GM23338 (cell line): ENCODE data around the gene ATP8A2. TPM values are rescaled to one million over a fixed set of nuclear protein-coding genes. Genes with fewer than 3 reads are reported as not detected.

Source experiments
- ATAC-seq: fragments of 200-7000 bp; cut with Tn5 transposase; 3 replicates; pipeline ENCODE4 v1.9.1; 2020
- DNase-seq: peaks from one replicate; pipeline ENCODE4 v3.0.0-alpha.2; 2015; ENCODE audit warnings: low spot score
- H2AFZ ChIP-seq: fragments of 200-600 bp; sonication (generic); 2 replicates; pipeline ENCODE4 v1.8.0; 2016; ENCODE audit warnings: antibody characterized with exemption, mild to moderate bottlenecking, moderate library complexity
- H3F3A ChIP-seq: fragments of 200-600 bp; sonication (generic); replicated peaks from 2 replicates; pipeline ENCODE4 v1.8.0; 2017; ENCODE audit warnings: antibody characterized with exemption, mixed run types, low read depth
- H3K27ac ChIP-seq: fragments of 200-600 bp; sonication (generic); 2 replicates; pipeline ENCODE4 v1.6.1; 2016; ENCODE audit warnings: low read depth
- H3K27me3 ChIP-seq: fragments of 200-600 bp; sonication (generic); 2 replicates; pipeline ENCODE4 v1.8.0; 2016; ENCODE audit warnings: mild to moderate bottlenecking, mixed run types, moderate library complexity; ENCODE audit not compliant: insufficient read depth
- H3K36me3 ChIP-seq: fragments of 200-600 bp; sonication (generic); 2 replicates; pipeline ENCODE4 v1.8.0; 2016; ENCODE audit warnings: mild to moderate bottlenecking; ENCODE audit not compliant: insufficient read depth
- H3K4me1 ChIP-seq: fragments of 200-600 bp; sonication (generic); 2 replicates; pipeline ENCODE4 v1.8.0; 2016; ENCODE audit warnings: mild to moderate bottlenecking, moderate library complexity; ENCODE audit not compliant: insufficient read depth
- H3K4me2 ChIP-seq: fragments of 200-600 bp; sonication (generic); 2 replicates; pipeline ENCODE4 v1.7.1; 2017; ENCODE audit warnings: mixed run types
- H3K4me3 ChIP-seq: fragments of 200-600 bp; sonication (generic); 2 replicates; pipeline ENCODE4 v1.6.1; 2016; ENCODE audit warnings: mixed run types
- H3K79me2 ChIP-seq: fragments of 200-600 bp; sonication (generic); replicated peaks from 2 replicates; pipeline ENCODE4 v1.8.0; 2017; ENCODE audit warnings: mild to moderate bottlenecking; ENCODE audit not compliant: insufficient read depth
- H3K9me2 ChIP-seq: fragments of 200-600 bp; sonication (generic); 2 replicates; pipeline ENCODE4 v1.8.0; 2017; ENCODE audit not compliant: insufficient read depth
- H4K20me1 ChIP-seq: fragments of 200-600 bp; sonication (generic); replicated peaks from 2 replicates; pipeline ENCODE4 v1.8.0; 2017; ENCODE audit warnings: mild to moderate bottlenecking; ENCODE audit not compliant: insufficient read depth
- H3K27ac Mint-ChIP-seq: 2 replicates; pipeline ENCODE4 v1.8.0; 2020; ENCODE audit warnings: inconsistent platforms, mild to moderate bottlenecking, moderate library complexity, mixed read lengths
- H3K27me3 Mint-ChIP-seq: 3 replicates; pipeline ENCODE4 v1.8.0; 2022; ENCODE audit warnings: low read depth, mild to moderate bottlenecking, moderate library complexity, mixed read lengths, inconsistent platforms; ENCODE audit not compliant: insufficient read depth, poor library complexity
- H3K36me3 Mint-ChIP-seq: 3 replicates; pipeline ENCODE4 v1.8.0; 2021; ENCODE audit warnings: low read depth, mild to moderate bottlenecking, inconsistent platforms, moderate library complexity, mixed read lengths
- H3K4me1 Mint-ChIP-seq: 3 replicates; pipeline ENCODE4 v1.8.0; 2020; ENCODE audit warnings: mild to moderate bottlenecking, inconsistent platforms, mixed read lengths
- H3K4me3 Mint-ChIP-seq: 3 replicates; pipeline ENCODE4 v1.8.0; 2021; ENCODE audit warnings: moderate library complexity, mild to moderate bottlenecking, inconsistent platforms, mixed read lengths
- H3K9me3 Mint-ChIP-seq: 3 replicates; pipeline ENCODE4 v1.8.0; 2020; ENCODE audit warnings: moderate library complexity, mild to moderate bottlenecking, inconsistent platforms, mixed read lengths
- CREB1 ChIP-seq: fragments of 250-450 bp; sonication (Bioruptor Pico); IDR thresholded peaks from 2 replicates; pipeline ENCODE4 v1.5.0; 2020; ENCODE audit warnings: low read depth, mild to moderate bottlenecking, moderate library complexity
- EZH2 ChIP-seq: fragments of 200-600 bp; sonication (generic); IDR thresholded peaks from one replicate; pipeline ENCODE4 v1.8.0; 2017; ENCODE audit warnings: antibody characterized with exemption, mild to moderate bottlenecking, low read depth; ENCODE audit not compliant: unreplicated experiment
- EZH2phosphoT487 ChIP-seq: fragments of 200-600 bp; sonication (generic); IDR thresholded peaks from one replicate; pipeline ENCODE4 v1.8.1; 2018; ENCODE audit warnings: antibody characterized with exemption; ENCODE audit not compliant: unreplicated experiment
- JUNB ChIP-seq: IDR thresholded peaks from one replicate; pipeline ENCODE4 v1.6.1; 2016; ENCODE audit warnings: antibody characterized with exemption; ENCODE audit not compliant: unreplicated experiment
- NANOG ChIP-seq: IDR thresholded peaks from 2 replicates; pipeline ENCODE4 v1.6.1; 2016; ENCODE audit warnings: antibody characterized with exemption, borderline replicate concordance
- POLR2AphosphoS5 ChIP-seq: IDR thresholded peaks from 2 replicates; pipeline ENCODE4 v1.6.1; 2016; ENCODE audit warnings: antibody characterized with exemption, low read depth
- STAT1 ChIP-seq: IDR thresholded peaks from one replicate; pipeline ENCODE4 v1.6.1; 2016; ENCODE audit warnings: antibody characterized with exemption; ENCODE audit not compliant: unreplicated experiment
- ZNF114 ChIP-seq: fragments of 250-450 bp; sonication (Bioruptor Pico); IDR thresholded peaks from 2 replicates; pipeline ENCODE4 v1.5.0; 2020; ENCODE audit warnings: mild to moderate bottlenecking, moderate library complexity
- ZNF331 ChIP-seq: fragments of 250-450 bp; sonication (Bioruptor Pico); IDR thresholded peaks from 2 replicates; pipeline ENCODE4 v1.5.0; 2020; ENCODE audit warnings: low read depth, mild to moderate bottlenecking, moderate library complexity
- polyA plus RNA-seq: library from polyadenylated mRNA; unstranded; fragments of >200 nt; fragmentation: Nextera tagmentation; extraction: Ambion mirVana; gene quantifications from 2 replicates; pipeline ENCODE4 v1.2.1, GENCODE V29; 2016
- total RNA-seq: library from RNA; depleted of rRNA; stranded (reverse); fragments of >200 nt; shearing (Covaris generic); gene quantifications from 2 replicates; pipeline ENCODE4 v1.2.3, GENCODE V29; 2014
- TF ChIP-seq, protein P1 (sequence below): IDR thresholded peaks from one replicate; pipeline ENCODE4 v1.6.1; 2018; ENCODE audit warnings: antibody characterized with exemption; ENCODE audit not compliant: unreplicated experiment
- TF ChIP-seq, protein P2 (sequence below): fragments of 250-450 bp; sonication (Bioruptor Pico); IDR thresholded peaks from 2 replicates; pipeline ENCODE4 v1.5.0; 2020; ENCODE audit warnings: mild to moderate bottlenecking, moderate library complexity
- TF ChIP-seq, protein P3 (sequence below): IDR thresholded peaks from 2 replicates; pipeline ENCODE4 v1.6.1; 2016; ENCODE audit warnings: antibody characterized with exemption
- TF ChIP-seq, protein P4 (sequence below), 2 experiments: fragments of 200-600 bp in 1 of 2; sonication (generic) in 1 of 2; conservative IDR thresholded peaks; 2 replicates each; pipeline versions ENCODE4 v1.5.1 to v1.6.1; 2016 to 2017; ENCODE audit warnings: antibody characterized with exemption in 2 of 2, low read depth in 2 of 2, mild to moderate bottlenecking in 2 of 2, moderate library complexity in 1 of 2

Gene ATP8A2
- total and polyA plus RNA-seq, 2 experiments from 2014 or later = 5.7 to 8.8 TPM

DNA sequence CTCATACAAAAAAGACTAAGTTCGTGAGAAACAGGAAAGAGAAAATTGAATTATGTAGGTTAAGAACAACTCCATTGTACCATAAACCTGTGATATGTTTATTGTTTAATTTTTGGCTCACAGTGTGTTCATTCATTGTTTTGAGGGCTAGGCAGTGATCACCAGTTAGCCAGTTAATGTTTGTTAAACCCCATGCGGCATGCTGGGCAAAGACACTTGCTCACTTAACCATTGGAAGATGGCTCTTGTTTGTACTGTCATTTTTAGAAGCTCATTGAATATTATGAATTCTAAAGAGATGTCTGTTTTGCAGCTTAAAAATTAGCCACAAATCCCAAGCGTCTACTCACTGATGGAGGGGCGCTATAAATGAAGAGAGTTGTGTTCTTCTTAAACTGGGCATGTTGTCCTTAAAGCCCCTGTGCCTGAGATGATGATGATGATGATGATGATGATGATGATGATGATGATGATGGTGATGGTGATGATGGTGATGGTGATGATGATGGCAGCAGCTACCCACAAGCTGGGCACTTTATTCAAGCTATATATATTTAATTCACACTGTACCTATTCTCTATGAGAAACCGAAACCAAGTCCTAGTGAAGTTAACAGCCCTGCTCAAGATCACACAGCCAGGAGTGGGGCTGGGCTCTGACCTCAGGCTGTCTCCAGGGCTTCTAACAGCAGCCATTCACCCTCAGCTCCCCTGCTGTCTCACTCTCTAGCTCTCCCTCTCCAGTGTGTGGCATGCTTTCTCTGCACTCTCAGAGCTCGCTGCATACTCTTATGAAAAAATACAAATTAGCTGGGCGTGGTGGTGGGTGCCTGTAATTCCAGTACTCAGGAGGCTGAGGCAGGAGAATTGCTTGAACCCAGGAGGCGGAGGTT, 510.9 kb downstream of the ATP8A2 start:
- H3K4me1 ChIP-seq = peaks cover 31% of the 10 kb centered on the region
- peak; percentile 80 for ATAC-seq
- peak overlapping the region; percentile 1; the same call in 1 of the 2 replicates for H3K27ac ChIP-seq
- Mint-ChIP-seq H3K27me3 (peaks cover 6% of the 10 kb centered on the region), H3K4me3 (no peak overlapping the region), H3K4me1 (peaks cover 40% of the 10 kb centered on the region), H3K36me3 (no peaks in the 10 kb centered on the region; the same call in 2 of the 3 replicates), H3K9me3 (no peaks in the 10 kb centered on the region), H3K27ac (no peak overlapping the region; the same call in 1 of the 2 replicates)
- no peak overlapping the region for H2AFZ ChIP-seq
- DNase-seq = no peak
- H3K4me2 ChIP-seq = peak overlapping the region; percentile 8; the same call in 1 of the 2 replicates
- no peaks in the 10 kb centered on the region for H3K79me2 ChIP-seq
- TF ChIP-seq NANOG = no peak
- TF ChIP-seq, protein P1, sequence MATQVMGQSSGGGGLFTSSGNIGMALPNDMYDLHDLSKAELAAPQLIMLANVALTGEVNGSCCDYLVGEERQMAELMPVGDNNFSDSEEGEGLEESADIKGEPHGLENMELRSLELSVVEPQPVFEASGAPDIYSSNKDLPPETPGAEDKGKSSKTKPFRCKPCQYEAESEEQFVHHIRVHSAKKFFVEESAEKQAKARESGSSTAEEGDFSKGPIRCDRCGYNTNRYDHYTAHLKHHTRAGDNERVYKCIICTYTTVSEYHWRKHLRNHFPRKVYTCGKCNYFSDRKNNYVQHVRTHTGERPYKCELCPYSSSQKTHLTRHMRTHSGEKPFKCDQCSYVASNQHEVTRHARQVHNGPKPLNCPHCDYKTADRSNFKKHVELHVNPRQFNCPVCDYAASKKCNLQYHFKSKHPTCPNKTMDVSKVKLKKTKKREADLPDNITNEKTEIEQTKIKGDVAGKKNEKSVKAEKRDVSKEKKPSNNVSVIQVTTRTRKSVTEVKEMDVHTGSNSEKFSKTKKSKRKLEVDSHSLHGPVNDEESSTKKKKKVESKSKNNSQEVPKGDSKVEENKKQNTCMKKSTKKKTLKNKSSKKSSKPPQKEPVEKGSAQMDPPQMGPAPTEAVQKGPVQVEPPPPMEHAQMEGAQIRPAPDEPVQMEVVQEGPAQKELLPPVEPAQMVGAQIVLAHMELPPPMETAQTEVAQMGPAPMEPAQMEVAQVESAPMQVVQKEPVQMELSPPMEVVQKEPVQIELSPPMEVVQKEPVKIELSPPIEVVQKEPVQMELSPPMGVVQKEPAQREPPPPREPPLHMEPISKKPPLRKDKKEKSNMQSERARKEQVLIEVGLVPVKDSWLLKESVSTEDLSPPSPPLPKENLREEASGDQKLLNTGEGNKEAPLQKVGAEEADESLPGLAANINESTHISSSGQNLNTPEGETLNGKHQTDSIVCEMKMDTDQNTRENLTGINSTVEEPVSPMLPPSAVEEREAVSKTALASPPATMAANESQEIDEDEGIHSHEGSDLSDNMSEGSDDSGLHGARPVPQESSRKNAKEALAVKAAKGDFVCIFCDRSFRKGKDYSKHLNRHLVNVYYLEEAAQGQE = no peak
- TF ChIP-seq, protein P2, sequence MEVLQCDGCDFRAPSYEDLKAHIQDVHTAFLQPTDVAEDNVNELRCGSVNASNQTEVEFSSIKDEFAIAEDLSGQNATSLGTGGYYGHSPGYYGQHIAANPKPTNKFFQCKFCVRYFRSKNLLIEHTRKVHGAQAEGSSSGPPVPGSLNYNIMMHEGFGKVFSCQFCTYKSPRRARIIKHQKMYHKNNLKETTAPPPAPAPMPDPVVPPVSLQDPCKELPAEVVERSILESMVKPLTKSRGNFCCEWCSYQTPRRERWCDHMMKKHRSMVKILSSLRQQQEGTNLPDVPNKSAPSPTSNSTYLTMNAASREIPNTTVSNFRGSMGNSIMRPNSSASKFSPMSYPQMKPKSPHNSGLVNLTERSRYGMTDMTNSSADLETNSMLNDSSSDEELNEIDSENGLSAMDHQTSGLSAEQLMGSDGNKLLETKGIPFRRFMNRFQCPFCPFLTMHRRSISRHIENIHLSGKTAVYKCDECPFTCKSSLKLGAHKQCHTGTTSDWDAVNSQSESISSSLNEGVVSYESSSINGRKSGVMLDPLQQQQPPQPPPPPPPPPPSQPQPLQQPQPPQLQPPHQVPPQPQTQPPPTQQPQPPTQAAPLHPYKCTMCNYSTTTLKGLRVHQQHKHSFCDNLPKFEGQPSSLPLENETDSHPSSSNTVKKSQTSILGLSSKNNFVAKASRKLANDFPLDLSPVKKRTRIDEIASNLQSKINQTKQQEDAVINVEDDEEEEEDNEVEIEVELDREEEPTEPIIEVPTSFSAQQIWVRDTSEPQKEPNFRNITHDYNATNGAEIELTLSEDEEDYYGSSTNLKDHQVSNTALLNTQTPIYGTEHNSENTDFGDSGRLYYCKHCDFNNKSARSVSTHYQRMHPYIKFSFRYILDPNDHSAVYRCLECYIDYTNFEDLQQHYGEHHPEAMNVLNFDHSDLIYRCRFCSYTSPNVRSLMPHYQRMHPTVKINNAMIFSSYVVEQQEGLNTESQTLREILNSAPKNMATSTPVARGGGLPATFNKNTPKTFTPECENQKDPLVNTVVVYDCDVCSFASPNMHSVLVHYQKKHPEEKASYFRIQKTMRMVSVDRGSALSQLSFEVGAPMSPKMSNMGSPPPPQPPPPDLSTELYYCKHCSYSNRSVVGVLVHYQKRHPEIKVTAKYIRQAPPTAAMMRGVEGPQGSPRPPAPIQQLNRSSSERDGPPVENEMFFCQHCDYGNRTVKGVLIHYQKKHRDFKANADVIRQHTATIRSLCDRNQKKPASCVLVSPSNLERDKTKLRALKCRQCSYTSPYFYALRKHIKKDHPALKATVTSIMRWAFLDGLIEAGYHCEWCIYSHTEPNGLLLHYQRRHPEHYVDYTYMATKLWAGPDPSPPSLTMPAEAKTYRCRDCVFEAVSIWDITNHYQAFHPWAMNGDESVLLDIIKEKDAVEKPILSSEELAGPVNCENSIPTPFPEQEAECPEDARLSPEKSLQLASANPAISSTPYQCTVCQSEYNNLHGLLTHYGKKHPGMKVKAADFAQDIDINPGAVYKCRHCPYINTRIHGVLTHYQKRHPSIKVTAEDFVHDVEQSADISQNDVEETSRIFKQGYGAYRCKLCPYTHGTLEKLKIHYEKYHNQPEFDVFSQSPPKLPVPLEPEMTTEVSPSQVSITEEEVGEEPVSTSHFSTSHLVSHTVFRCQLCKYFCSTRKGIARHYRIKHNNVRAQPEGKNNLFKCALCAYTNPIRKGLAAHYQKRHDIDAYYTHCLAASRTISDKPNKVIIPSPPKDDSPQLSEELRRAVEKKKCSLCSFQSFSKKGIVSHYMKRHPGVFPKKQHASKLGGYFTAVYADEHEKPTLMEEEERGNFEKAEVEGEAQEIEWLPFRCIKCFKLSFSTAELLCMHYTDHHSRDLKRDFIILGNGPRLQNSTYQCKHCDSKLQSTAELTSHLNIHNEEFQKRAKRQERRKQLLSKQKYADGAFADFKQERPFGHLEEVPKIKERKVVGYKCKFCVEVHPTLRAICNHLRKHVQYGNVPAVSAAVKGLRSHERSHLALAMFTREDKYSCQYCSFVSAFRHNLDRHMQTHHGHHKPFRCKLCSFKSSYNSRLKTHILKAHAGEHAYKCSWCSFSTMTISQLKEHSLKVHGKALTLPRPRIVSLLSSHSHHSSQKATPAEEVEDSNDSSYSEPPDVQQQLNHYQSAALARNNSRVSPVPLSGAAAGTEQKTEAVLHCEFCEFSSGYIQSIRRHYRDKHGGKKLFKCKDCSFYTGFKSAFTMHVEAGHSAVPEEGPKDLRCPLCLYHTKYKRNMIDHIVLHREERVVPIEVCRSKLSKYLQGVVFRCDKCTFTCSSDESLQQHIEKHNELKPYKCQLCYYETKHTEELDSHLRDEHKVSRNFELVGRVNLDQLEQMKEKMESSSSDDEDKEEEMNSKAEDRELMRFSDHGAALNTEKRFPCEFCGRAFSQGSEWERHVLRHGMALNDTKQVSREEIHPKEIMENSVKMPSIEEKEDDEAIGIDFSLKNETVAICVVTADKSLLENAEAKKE (CRISPR knock-in tag) = no peak
- TF ChIP-seq EZH2 = no peak
- TF ChIP-seq STAT1 = no peak
- TF ChIP-seq ZNF114 = no peak
- TF ChIP-seq JUNB = no peak
- TF ChIP-seq POLR2AphosphoS5 = no peak
- TF ChIP-seq ZNF331 = no peak
- no peak for TF ChIP-seq CREB1 (CRISPR knock-in tag)
- TF ChIP-seq, protein P3, sequence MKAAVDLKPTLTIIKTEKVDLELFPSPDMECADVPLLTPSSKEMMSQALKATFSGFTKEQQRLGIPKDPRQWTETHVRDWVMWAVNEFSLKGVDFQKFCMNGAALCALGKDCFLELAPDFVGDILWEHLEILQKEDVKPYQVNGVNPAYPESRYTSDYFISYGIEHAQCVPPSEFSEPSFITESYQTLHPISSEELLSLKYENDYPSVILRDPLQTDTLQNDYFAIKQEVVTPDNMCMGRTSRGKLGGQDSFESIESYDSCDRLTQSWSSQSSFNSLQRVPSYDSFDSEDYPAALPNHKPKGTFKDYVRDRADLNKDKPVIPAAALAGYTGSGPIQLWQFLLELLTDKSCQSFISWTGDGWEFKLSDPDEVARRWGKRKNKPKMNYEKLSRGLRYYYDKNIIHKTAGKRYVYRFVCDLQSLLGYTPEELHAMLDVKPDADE = no peak
- no peak for TF ChIP-seq EZH2phosphoT487
- TF ChIP-seq, protein P4, sequence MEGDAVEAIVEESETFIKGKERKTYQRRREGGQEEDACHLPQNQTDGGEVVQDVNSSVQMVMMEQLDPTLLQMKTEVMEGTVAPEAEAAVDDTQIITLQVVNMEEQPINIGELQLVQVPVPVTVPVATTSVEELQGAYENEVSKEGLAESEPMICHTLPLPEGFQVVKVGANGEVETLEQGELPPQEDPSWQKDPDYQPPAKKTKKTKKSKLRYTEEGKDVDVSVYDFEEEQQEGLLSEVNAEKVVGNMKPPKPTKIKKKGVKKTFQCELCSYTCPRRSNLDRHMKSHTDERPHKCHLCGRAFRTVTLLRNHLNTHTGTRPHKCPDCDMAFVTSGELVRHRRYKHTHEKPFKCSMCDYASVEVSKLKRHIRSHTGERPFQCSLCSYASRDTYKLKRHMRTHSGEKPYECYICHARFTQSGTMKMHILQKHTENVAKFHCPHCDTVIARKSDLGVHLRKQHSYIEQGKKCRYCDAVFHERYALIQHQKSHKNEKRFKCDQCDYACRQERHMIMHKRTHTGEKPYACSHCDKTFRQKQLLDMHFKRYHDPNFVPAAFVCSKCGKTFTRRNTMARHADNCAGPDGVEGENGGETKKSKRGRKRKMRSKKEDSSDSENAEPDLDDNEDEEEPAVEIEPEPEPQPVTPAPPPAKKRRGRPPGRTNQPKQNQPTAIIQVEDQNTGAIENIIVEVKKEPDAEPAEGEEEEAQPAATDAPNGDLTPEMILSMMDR (conservative IDR thresholded peaks at IDR 0.05; ENCODE audit: low read depth in 2 of 2) = no peak
- 0 out of 2 replicates have a peak, but pooled peaks cover 3% of the 10 kb centered on the region for H3K9me2 ChIP-seq
- H3K27me3 ChIP-seq = no peaks in the 10 kb centered on the region
- no peaks in the 10 kb centered on the region for H3K36me3 ChIP-seq
- no peak overlapping the region for H3K4me3 ChIP-seq
- H3F3A ChIP-seq = no peaks in the 10 kb centered on the region
- H4K20me1 ChIP-seq = no peaks in the 10 kb centered on the region
